ENCODE results near the gene TGFB2.

TGFB2 gene

DNA sequence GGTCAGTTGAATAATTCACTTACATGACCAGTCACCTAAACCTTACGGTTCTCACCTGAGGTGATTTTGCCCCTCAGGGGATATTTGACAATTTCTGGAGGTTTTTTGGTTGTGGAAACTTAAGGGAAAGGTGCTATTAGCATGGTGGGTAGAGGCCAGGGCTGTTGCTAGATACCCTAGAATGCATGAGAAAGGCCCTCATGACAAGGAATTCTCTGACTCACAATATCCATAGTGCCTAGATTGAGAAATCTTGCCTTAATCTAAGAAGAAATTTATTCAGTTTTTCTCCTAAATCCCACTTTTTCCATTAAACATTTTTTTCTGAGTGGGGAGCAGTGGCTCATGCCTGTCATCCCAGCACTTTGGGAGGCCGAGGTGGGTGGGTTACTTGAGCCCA lies 119.7 kb downstream of the TGFB2 start:
- no peak for DNase-seq

DNA sequence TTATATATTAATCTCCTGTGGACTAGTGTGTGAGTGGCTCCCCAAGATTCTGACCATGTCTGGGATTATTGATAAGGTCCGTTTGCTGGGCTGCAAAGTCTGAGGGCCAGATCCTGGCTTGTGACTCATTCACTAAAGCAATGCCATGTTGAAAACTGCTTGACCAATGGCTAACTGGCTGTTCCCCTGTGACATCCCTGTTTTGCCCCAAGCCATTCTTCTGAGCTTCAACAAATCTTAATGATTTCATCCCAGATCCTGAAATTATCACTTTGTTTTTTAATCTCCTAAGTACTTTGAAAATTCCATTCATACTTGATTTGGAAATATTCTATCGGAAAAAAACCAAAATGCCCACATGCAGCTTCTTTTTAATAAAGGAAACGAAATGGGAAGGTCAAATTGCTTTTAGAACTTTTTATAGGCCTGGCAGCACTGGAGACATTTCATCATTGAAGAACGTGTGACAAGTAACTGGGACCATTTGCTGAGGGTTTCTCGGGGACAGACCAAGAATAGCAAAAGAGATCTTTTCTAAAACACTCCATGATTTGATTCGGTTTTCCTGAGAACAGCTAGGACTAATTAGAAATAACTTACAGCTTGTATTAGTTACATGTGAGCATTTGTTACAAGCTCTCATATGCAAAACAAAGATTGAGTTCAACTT lies 121.3 kb downstream of the TGFB2 start:
- no peak for DNase-seq

DNA sequence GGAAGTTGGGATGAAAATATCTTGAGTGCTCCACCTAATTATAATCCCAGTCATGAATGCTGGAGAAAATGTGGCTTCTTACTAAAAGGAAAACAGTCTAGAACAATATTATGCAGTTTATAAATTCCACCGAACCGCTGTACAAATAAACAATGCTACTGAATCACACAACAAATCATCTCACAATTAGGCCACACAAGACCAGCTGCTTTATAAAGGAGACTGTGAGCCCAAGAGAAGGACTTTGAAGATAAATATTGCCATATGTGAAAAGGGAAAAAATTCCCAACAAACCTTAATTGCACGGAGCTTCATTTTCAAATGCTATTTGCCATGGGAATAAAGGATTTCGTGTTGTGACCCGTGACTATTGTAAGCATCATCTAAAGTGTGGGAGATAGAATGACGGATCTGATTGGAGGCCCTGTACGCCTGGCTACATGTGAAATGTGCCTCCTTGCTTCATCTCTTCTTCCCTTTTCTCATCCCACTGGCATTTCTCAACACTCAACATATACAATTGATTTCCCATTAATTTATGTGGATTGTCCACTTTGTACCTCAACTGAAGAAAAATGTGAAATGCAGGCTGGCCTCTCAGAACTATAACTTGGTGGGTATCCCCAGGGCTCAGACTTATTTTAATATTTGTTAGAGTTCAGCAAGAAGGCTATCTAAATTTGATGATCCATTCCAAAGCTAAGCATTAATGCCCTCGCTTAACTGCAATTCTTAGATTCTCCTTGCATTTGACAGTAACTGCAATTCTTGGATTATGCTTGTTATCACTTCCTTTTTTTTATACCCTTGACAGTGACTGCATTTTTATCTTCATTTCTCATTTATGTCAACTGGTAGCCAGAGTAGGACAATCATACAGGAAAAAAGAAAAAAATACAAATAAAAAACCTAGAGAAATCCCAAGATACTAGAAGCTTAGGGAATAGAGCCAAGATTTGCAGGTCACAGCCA lies 122.3 kb downstream of the TGFB2 start:
- no peak for DNase-seq

DNA sequence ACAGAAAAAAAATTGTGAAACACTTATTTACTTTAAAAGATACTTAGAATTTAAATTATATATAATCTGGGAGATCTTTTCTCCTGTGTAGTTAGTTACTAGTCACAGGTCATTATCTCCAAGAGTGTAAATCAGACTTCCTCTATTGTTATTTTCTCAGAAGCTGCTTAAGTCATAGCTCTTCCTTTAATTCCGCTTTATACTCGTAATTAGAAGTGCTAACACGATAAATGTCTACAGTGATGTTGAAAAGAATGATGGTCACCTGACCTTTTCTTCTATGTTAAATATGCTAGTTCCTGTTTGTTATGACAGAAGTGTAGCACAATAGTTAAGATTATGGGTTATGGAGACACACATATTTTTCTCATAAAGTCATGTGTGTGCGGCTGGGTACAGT lies 123.6 kb downstream of the TGFB2 start:
- DNase-seq, result no peak

DNA sequence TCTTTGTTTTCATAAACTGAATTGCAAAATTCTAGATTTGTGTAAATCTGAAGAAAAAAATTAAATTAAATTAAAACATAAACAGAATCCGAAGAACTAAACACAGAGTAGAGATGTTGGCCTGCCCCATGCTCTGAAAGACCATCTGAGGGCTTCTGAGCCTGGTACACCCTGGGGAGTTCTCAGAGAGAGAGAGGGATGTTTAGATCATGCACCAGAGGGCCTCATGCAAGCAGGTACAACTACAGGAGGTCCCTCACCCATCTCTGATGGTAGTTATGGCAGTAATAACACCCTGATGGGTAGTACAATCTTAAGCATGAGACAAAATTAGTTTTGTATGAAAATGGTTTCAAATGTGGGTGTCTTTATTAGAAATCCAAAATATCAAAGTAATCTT lies 127.7 kb downstream of the TGFB2 start:
- DNase-seq, result no peak

DNA sequence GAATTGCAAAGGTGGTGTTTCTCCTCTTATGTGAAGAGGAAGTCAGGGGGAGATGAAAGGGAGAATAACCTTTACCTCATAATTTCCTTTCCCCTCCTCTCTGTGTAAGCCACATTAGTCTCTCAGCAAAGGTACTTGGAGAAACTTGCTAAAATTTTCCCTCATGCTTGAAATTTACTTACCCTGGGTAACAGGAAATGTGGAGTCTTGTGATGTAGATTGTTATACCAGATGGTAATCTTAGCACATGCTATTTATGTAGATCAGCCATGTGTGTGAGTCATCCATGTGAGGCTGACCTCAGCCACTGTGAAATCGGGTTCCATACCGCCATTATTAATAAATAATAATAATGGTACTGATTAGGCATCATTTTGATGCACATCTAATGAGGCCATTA lies 128.4 kb downstream of the TGFB2 start:
- DNase-seq, result no peak

DNA sequence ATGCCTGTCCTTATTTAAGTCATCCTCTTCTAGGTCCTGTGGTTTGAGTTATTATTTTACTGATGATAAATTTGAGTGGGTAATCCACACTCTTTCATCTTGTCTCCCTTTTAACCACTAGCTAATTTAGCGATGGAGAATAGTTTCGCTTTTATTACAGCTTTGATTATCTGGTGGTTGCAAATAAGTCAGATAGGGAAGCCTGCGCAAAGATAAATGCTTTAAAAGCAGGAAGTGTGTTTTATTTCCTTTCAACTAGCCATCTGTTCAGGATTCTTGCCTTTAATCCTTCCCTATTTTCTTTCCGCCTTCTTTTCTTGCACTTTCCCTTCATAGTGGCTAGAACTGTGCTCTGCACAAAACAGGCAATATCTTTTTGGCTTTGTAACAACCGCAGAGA lies 129.0 kb downstream of the TGFB2 start:
- DNase-seq, result no peak

DNA sequence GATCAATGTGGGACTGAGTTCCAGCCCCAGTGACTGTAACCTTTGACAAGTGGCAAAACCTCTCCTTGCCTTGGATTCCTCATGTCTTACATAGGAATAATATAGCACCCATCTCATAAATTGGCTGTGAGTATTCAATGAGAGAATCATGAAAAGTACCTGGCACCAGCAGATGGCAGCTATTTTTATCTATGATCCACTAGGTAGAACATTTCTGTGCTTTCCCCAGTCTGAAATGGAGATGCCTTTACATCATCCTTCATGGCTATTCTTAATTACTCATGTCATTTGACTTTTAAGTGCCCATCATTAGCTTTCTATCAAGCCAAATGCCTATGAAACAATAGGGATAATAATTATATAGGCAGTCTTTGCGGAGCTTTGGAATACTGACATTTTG lies 130.1 kb downstream of the TGFB2 start:
- no peak for DNase-seq

DNA sequence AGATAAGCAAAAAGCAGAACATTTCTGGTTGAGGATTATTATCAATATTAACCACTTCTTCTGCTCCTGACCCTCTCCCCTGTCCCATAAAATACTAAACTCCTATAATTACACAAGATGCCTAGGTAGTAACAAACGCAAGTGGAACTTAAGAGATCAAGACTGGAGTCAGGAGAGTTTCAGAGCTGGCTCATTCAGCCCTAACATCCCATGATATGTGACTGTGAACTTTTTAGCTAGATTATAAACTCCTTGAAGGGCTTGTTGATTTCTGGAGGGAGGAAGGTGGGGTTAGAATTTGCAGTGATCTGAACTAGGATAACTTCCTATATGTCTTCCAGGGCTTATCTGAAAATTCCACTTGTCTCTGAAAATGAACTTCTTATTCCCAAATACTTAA lies 130.6 kb downstream of the TGFB2 start:
- no peak for DNase-seq

DNA sequence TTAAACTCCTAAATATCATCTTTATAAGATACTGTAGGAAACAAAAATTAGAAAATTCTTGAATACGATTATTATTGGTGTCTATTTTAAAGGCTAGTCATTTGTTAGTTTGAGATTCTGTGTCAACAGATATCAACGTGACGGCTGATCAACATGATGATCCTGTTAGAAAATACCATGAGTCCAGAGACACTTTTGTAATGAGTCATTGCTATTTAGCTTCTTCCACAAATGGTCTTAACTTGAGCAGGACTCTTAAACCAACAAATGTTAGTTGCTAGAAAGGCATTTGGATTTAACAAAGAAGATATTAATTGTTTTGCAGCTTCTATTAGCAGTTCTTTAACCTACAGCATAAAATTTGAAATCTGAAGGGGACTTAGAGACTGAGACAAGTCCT lies 131.2 kb downstream of the TGFB2 start:
- no peak for DNase-seq

DNA sequence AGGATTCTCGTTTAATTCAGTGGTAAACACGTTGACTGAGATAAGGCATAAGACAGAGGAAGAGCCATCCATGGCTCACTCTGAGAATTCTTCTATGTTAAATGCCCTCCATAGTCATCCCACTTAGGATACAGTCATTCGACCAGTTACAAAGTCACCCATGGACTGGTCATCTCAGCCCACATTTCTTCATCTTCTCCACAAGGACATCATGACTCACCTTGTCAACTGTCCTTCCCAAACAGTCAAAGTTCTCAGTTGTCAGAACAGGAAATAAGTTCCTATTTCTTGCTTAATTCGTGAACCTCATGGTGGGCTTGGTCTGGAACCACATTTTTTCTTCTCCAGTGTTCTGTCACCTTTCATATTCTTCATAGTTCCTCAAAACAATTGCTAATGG lies 133.2 kb downstream of the TGFB2 start:
- no peak for DNase-seq

DNA sequence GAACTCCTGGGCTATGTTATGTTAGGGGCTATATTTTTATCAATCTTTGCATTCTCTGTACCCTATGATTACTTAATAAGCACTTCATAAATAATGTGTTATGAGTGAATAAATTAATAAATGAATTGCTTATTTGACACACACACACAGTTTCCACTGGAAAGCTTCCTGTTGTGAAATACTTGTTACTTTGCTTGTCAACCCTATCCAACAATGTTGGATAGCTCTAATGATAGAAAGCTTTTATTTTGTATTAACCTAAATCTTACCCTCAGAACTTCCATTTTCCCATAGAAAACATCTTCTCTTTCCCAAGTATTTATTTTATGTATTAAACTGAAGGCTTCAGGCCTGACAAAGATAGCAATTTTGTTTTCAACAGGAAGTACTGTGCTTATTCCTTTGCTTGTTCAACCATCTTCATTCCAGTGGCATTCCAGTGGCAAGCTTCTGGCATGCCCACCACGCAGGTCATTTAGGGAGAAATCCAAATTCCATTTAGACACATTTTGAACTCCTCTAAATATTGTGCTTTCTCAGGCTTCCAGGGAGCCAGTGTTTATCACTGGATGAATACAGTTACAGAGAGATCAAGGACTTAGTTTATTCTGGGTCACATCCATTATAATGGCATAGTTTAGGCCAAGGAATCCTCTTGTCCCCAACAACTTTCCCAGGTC lies 134.4 kb downstream of the TGFB2 start:
- DNase-seq, result no peak

DNA sequence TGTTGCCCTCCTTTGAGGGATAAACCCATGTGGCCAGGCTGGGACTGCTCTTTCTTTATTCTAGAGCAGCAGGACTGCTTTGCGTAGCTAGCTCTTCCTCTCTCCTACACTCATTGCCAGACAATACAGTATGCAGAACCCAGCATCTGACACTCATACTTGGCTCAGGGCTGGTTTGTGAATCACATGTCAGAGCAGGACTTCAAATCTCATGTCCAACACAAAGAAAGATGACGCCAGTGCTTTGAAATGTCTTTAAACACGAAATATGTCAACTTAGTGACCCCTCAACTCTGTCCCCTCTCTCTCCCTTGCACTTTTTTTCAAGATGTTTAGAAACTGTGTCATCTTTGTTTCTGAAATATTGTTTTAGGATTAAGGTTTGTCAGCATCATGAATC lies 135.0 kb downstream of the TGFB2 start:
- DNase-seq, result no peak

DNA sequence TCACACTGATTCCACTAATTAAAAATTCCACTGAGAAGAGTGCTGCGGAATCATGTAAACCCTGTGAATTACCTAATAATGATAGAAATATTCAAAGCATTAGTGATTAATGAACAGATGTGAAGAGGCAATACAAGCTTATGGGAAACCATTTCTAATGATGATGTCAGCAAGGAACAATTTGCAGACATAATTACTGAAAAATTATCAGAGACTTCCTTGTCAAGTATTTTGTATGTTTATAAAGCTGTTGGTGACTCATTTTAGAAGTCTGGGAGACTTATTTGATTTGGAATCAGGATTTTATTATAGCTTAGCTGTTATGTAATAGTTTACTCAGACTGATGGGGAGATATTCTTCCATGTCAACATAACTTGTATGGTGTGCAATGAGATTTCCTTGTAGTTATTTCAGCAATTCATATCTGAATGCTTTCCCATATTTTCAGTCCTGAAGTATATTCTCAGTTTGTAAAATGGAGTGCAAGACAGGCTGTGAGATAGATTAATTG lies 135.5 kb downstream of the TGFB2 start:
- no peak for DNase-seq

DNA sequence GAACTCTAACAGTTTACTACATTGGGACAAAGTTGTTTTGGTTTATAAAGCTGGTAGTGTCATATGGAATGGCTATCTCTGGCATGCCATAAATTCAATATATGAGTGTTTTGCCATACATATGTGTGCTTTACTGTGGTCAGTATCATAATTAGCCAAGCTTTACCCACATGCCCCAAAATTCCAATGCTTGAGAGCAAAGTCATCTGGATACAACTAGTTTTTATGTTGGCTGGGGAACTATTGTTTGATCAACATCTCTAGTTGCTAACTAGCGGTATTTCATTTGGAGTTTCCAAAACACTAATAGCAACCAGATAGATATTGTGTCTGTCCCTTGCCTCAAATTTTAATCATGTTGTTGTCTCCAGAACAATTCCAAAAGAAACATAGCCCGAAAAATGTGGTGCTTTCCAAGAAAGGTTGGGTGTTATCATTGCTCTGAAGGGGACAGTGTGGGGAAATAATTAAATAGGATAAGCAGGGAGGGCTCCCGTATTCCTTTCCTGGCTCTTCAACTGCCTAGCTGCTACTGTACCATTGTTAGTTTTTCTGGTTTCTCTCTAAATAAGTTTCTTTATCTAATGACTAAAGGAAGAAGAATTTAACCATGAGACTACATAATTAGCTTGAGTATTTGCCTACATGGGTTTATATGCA lies 136.1 kb downstream of the TGFB2 start:
- no peak for DNase-seq

DNA sequence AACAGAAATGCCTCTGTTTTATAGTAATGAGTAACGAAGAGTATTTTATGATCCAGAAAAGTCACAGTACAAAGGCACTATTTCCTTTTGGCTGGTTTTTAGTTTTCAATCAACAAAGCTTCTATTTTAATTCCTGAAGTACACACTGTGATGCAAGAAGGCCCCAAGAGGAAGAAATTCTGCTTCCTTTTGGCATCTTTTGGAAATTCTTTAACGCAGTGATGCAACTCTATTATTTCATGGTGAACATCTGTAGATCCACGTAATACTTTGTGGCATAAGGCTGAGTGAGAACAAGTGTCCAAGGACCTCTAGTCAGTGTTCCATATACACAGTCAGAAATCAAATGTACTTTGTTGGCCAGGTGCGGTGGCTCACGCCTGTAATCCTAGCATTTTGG lies 137.5 kb downstream of the TGFB2 start:
- no peak for DNase-seq

DNA sequence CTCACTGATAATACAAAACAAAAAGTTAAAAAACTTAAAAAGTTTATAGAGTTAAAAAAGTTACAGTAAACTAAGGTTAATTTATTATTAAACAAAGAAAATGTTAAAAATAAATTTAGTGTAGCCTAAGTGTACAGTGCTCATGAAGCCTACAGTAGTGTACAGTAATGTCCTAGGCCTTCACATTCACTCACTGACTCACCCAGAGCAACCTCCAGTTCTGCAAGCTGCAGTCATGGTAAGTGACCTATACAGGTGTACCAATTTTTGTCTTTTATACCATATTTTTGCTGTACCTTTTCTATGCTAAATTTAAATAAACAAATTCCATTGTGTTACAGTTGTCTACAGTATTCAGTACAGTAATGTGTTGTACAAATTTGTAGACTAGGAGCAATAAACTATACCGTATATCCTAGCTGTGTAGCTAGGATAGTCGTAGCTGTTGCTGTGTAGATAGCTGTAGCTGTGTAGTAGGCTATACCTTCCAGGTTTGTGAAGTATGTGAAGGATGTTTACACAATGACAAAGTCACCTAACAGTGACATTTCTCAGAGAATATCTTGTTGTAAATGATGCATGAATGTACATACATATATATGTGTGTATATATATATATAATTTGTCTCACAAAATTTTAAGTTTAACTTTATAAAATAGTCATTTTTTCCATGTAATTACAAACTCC lies 140.2 kb downstream of the TGFB2 start:
- no peak for DNase-seq

DNA sequence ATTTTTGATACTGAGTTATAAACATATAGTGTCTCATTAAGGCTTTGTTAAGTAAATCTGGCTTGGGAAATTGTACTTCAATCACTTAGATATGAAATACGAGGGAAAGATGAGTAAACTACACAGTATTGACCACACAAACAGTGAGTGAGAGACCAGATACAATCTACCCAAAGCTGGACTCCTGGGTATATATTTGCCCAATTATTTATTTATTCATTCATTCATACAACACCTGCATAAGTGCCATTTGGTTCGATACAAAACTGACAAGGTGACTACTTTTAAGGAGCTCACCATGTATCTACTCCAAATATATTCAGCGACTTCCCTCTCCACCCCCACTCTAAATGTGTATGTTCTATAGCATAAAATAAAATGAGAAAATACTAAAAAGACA lies 143.4 kb downstream of the TGFB2 start:
- no peak for DNase-seq

DNA sequence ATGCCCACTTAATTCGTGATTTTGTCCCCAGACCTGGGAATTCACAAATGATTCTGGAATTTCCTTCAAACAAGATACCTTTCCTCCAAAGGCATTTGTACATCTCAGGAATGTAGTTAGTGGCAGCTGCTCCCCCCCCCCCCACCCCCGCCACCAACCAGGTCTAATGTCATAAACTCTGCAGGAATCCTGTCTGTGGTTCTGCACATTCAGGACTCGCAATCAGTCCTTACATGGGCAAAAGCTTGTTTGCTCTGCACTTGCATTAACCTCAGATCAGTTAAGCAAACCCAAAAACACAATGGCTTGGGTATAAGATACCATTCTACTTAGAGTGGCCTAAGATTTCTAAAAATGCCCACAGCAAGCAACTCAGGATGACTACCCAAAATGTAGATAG lies 143.8 kb downstream of the TGFB2 start:
- DNase-seq, result no peak

DNA sequence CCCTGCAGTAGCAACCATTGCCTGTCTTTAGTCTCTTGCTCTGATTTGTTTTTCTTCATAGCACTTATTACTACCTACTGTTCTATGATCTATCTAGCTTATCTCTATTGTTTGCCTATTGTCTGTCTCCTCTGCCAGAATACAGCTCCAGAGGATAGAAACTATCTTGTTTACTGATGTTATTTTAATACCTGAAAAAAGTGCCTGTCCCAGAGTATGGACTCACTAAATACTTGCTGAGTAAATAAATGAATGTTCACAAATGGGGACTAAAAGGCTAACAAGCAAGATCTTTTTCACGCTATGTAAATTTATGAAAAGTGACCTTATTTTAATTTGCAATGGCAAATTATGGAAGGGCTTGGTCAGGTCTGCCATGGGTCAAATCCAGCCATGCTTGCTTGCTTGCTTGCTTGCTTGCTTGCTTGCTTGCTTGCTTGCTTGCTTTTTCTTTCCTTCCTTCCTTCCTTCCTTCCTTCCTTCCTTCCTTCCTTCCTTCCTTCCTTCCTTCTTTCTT lies 145.3 kb downstream of the TGFB2 start:
- no peak for DNase-seq

DNA sequence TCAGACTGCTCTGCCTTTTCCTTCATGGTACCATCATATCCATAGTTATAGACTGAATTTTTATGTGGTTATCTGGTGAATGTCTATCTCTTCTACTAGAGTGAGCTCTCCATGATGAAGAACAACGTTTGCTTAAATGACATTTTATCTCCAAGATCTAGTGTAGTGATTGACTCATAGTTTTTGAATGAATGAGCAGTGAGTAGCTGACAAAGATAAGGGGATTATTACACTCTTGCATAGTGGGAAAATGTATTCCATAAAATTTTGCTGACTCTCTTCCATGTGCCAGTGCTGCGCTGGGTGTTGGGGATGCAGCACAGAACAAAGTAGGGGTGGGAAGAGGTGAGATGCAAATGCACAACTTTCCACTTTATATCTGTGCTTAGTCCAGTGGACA lies 147.7 kb downstream of the TGFB2 start:
- DNase-seq, result no peak

DNA sequence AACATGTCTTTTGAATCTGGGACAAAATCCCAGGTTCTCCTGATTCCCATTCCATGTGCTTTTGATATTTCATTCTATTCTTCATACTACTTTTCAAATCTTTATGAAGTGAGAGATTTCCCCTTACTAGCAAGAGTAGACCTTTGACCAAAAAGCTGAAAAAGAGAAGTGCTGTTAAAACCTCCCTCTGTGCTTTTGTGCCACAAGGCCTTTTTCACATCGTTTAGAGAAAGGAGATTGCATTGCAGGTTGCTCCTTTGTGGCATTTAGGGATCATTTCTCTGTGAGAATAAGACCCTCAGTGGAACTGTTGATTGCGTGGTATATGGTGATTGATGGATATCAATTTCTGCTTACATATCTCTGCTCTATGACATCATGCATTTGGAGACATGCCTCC lies 148.8 kb downstream of the TGFB2 start:
- DNase-seq, result no peak
